HCT116 (cell line): ENCODE data around the gene ACKR3. TPM values are rescaled to one million over a fixed set of nuclear protein-coding genes. Genes with fewer than 3 reads are reported as not detected.

ENCODE experiments used
- ATAC-seq: fragments of 200-7000 bp; cut with Tn5 transposase; 2 replicates; pipeline ENCODE4 v1.9.1; 2020; ENCODE audit warnings: mild to moderate bottlenecking, moderate library complexity
- BruUV-seq: library from RNA; stranded (reverse); fragments of 400-500 nt; replicated peaks from 2 replicates; lab custom pipeline; 2021; lab: Mats Ljungman, UMichigan
- CTCF ChIA-PET: fragments of 300-600 bp; sonication (Branson Sonifier 250); formaldehyde crosslinking; loops from one replicate; lab custom pipeline; 2021; ENCODE audit warnings: antibody characterized with exemption; lab: Charles Lee
- POLR2A ChIA-PET: fragments of 300-600, 350-600 bp; sonication (Branson Sonifier 250); formaldehyde crosslinking; loops from one replicate; lab custom pipeline; 2021; ENCODE audit warnings: antibody characterized with exemption; lab: Charles Lee
- RAD21 ChIA-PET, 2 experiments: fragments of 300-600 bp; sonication (Branson Sonifier 250); formaldehyde crosslinking; loops; one replicate each; lab custom pipeline; 2023; ENCODE audit warnings: low total read pairs in 2 of 2; ENCODE audit not compliant: uncharacterized antibody in 2 of 2, unreplicated experiment in 2 of 2, low non-redundant PET in 1 of 2; lab: Charles Lee
- DNase-seq: peaks from one replicate; pipeline ENCODE4 v3.0.0-alpha.2; 2010; ENCODE audit warnings: low read depth, low spot score
- H2AFZ ChIP-seq: fragments of 200-600 bp; shearing (Covaris generic), sonication (generic); 2 replicates; pipeline ENCODE4 v1.6.1; 2017; ENCODE audit warnings: low read depth, mixed run types, mixed read lengths, antibody characterized with exemption, low read length; ENCODE audit not compliant: poor library complexity, severe bottlenecking
- H3K27ac ChIP-seq: 2 replicates; pipeline ENCODE4 v1.5.1; 2012; ENCODE audit warnings: low read depth, low read length
- H3K27me3 ChIP-seq: fragments of 200-600 bp; sonication (generic); 2 replicates; pipeline ENCODE4 v1.6.1; 2016; ENCODE audit warnings: mixed run types, low read length, mixed read lengths; ENCODE audit not compliant: insufficient read depth
- H3K36me3 ChIP-seq, 2 experiments: fragments of 200-500 bp in 1 of 2; fragments of 200-600 bp in 1 of 2; sonication (Bioruptor generic) in 1 of 2; sonication (generic) in 1 of 2; 2 replicates each; pipeline versions ENCODE4 v1.5.1 to v1.6.1; 2014 to 2016; ENCODE audit warnings: low read length in 2 of 2, inconsistent platforms in 1 of 2, mixed read lengths in 1 of 2, mixed run types in 1 of 2; ENCODE audit not compliant: insufficient read depth in 2 of 2, control insufficient read depth in 1 of 2
- H3K4me1 ChIP-seq, 2 experiments: fragments of 200-600 bp in 1 of 2; sonication (generic) in 1 of 2; 2 replicates each; pipeline versions ENCODE4 v1.5.1 to v1.6.1; 2012 to 2017; ENCODE audit warnings: low read length in 2 of 2, inconsistent platforms in 1 of 2, mild to moderate bottlenecking in 1 of 2, mixed read lengths in 1 of 2, mixed run types in 1 of 2, moderate library complexity in 1 of 2; ENCODE audit not compliant: insufficient read depth in 2 of 2, control insufficient read depth in 1 of 2
- H3K4me2 ChIP-seq: fragments of 200-600 bp; sonication (generic); 2 replicates; pipeline ENCODE4 v1.6.1; 2017; ENCODE audit warnings: mixed run types, low read length, mixed read lengths
- H3K4me3 ChIP-seq, 2 experiments: fragments of 200-600 bp in 1 of 2; sonication (generic) in 1 of 2; replicated peaks in 1 of 2; 2 replicates each; pipeline ENCODE4 v1.5.1; 2011 to 2016; ENCODE audit warnings: low read length in 2 of 2, control low read depth in 1 of 2, low read depth in 1 of 2, mild to moderate bottlenecking in 1 of 2, mixed read lengths in 1 of 2, mixed run types in 1 of 2
- H3K79me2 ChIP-seq: fragments of 200-600 bp; sonication (generic); 2 replicates; pipeline ENCODE4 v1.6.1; 2017; ENCODE audit warnings: mild to moderate bottlenecking, mixed run types, low read length, moderate library complexity, mixed read lengths; ENCODE audit not compliant: insufficient read depth
- H3K9ac ChIP-seq: fragments of 200-600 bp; sonication (generic); 2 replicates; pipeline ENCODE4 v1.6.1; 2016; ENCODE audit warnings: low read length, mixed read lengths
- H3K9me2 ChIP-seq: fragments of 200-600 bp; sonication (generic), shearing (Covaris generic); 2 replicates; pipeline ENCODE4 v1.6.1; 2017; ENCODE audit warnings: mixed run types, mild to moderate bottlenecking, moderate library complexity; ENCODE audit not compliant: insufficient read depth
- H3K9me3 ChIP-seq, 2 experiments: fragments of 200-500 bp in 1 of 2; fragments of 200-600 bp in 1 of 2; sonication (Bioruptor generic) in 1 of 2; sonication (generic) in 1 of 2; 2 replicates each; pipeline ENCODE4 v1.6.1; 2014 to 2017; ENCODE audit warnings: low read length in 2 of 2, mixed read lengths in 2 of 2, inconsistent platforms in 1 of 2, low read depth in 1 of 2, mild to moderate bottlenecking in 1 of 2, mixed run types in 1 of 2, moderate library complexity in 1 of 2; ENCODE audit not compliant: control insufficient read depth in 1 of 2, insufficient read depth in 1 of 2
- H4K20me1 ChIP-seq: fragments of 200-600 bp; sonication (generic), shearing (Covaris generic); 2 replicates; pipeline ENCODE4 v1.6.1; 2017; ENCODE audit warnings: mixed run types, mild to moderate bottlenecking, moderate library complexity; ENCODE audit not compliant: insufficient read depth
- CBX3 ChIP-seq: IDR thresholded peaks from 2 replicates; pipeline ENCODE4 v1.6.1; 2012; ENCODE audit warnings: low read depth
- CEBPB ChIP-seq: IDR thresholded peaks from 2 replicates; pipeline ENCODE4 v1.6.1; 2012; ENCODE audit warnings: low read depth
- RAD21 ChIP-seq: IDR thresholded peaks from 2 replicates; pipeline ENCODE4 v1.6.1; 2012; ENCODE audit warnings: low read depth, mild to moderate bottlenecking
- SP1 ChIP-seq: IDR thresholded peaks from 2 replicates; pipeline ENCODE4 v1.6.1; 2012; ENCODE audit warnings: low read depth
- TCF7L2 ChIP-seq: IDR thresholded peaks from 2 replicates; pipeline ENCODE4 v1.7.0; 2011; ENCODE audit warnings: borderline replicate concordance, inconsistent platforms; ENCODE audit not compliant: insufficient read depth, insufficient read length; ENCODE audit errors: extremely low read depth
- YY1 ChIP-seq: IDR thresholded peaks from 2 replicates; pipeline ENCODE4 v1.6.1; 2011; ENCODE audit warnings: low read length, low read depth, moderate library complexity, mild to moderate bottlenecking; ENCODE audit not compliant: insufficient replicate concordance; ENCODE audit errors: extremely low read depth
- ZFX ChIP-seq: fragments of 450-650 bp; IDR thresholded peaks from 2 replicates; pipeline ENCODE4 v1.6.1; 2017
- intact Hi-C: fragments of 100-400 bp; cut with micrococcal nuclease; formaldehyde crosslinking; loops from 2 replicates; pipeline ENCODE4 v1.10.0; 2022
- total RNA-seq: library from RNA; stranded (reverse); gene quantifications from one replicate; pipeline ENCODE4 v1.2.1, GENCODE V29; 2021; ENCODE audit not compliant: unreplicated experiment
- TF ChIP-seq, protein P1 (sequence below), 3 experiments: fragments of 200-600 bp in 1 of 3; sonication (generic) in 1 of 3; IDR thresholded peaks in 2 of 3; conservative IDR thresholded peaks in 1 of 3; 2 replicates each; pipeline ENCODE4 v1.5.1; 2012 to 2017; ENCODE audit warnings: low read depth in 2 of 3, low read length in 2 of 3, antibody characterized with exemption in 1 of 3, borderline replicate concordance in 1 of 3, control low read depth in 1 of 3, mild to moderate bottlenecking in 1 of 3, mixed read lengths in 1 of 3, mixed run types in 1 of 3, moderate library complexity in 1 of 3; ENCODE audit not compliant: insufficient read depth in 1 of 3
- TF ChIP-seq, protein P2 (sequence below): IDR thresholded peaks from 2 replicates; pipeline ENCODE4 v1.6.1; 2012

Gene ACKR3
- total RNA-seq, 1 experiment from 2014 or later: 0.20 TPM

GRCh38 chr2:236603361-236604015, 33.9 kb downstream of the ACKR3 start (continued):
- TF ChIP-seq, protein P1, sequence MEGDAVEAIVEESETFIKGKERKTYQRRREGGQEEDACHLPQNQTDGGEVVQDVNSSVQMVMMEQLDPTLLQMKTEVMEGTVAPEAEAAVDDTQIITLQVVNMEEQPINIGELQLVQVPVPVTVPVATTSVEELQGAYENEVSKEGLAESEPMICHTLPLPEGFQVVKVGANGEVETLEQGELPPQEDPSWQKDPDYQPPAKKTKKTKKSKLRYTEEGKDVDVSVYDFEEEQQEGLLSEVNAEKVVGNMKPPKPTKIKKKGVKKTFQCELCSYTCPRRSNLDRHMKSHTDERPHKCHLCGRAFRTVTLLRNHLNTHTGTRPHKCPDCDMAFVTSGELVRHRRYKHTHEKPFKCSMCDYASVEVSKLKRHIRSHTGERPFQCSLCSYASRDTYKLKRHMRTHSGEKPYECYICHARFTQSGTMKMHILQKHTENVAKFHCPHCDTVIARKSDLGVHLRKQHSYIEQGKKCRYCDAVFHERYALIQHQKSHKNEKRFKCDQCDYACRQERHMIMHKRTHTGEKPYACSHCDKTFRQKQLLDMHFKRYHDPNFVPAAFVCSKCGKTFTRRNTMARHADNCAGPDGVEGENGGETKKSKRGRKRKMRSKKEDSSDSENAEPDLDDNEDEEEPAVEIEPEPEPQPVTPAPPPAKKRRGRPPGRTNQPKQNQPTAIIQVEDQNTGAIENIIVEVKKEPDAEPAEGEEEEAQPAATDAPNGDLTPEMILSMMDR (IDR thresholded peaks at IDR 0.05 in 2 of 3, conservative IDR thresholded peaks at IDR 0.05 in 1 of 3; ENCODE audit: borderline replicate concordance in 1 of 3, insufficient read depth in 1 of 3, low read depth in 2 of 3, low read length in 2 of 3): no peak
- no peak for TF ChIP-seq YY1
- no peak for TF ChIP-seq RAD21
- TF ChIP-seq TCF7L2: no peak
- TF ChIP-seq CEBPB: no peak

DNA sequence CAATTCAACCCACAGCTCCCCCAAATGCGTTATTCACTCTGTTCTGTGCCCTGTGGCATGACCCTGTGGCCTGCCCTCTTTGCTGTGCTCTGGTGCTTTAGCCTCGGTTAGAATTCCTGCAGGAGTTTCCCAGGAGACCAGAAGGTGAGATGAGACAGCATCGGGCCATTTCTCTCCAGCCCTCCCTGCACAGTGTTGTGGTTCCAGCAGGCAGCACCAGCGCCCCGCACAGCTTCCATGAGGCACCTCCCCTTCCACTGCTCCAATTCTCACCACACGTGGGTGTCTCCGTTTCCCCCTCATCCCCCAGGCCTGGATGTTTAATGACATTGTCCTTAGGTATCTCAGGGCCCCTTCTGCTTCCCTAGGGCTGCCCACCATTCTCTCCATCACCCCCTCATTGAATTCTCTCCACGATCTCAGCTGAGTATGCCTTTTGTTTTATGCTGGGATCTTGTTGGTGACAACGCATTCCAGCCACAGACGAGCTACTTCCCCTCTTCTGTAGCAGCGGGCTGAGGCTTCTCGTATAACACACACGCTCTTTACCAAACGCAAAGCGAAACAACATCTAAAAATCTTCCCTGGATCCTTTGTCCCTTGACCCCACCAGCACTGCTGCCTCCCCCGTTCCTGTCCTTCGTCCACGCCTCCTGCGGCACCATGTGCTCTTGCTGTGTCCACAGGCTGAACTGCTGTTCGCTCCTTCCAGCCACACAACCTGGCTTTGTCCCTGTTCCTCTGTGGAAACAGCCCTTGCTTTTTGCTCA, 35.1 kb downstream of the ACKR3 start:
- peaks cover 42% of the 10 kb centered on the region for H3K27me3 ChIP-seq
- BruUV-seq: no TSS peak
- RAD21 ChIA-PET: no interaction called here
- no peaks in the 10 kb centered on the region for H3K9me2 ChIP-seq
- no peak overlapping the region for H3K9ac ChIP-seq
- no peaks in the 10 kb centered on the region for H3K4me1 ChIP-seq
- no peaks in the 10 kb centered on the region for H3K79me2 ChIP-seq
- no peak overlapping the region for H2AFZ ChIP-seq
- no peak for ATAC-seq
- H4K20me1 ChIP-seq: no peaks in the 10 kb centered on the region
- no peaks in the 10 kb centered on the region for H3K36me3 ChIP-seq
- POLR2A ChIA-PET: no interaction called here
- no peak overlapping the region for H3K27ac ChIP-seq
- H3K4me2 ChIP-seq: no peak overlapping the region
- H3K4me3 ChIP-seq: no peak overlapping the region
- CTCF ChIA-PET: no interaction called here
- intact Hi-C loops: no loop called here
- no peak for DNase-seq
- no peaks in the 10 kb centered on the region for H3K9me3 ChIP-seq
- TF ChIP-seq TCF7L2: no peak
- TF ChIP-seq, protein P2, sequence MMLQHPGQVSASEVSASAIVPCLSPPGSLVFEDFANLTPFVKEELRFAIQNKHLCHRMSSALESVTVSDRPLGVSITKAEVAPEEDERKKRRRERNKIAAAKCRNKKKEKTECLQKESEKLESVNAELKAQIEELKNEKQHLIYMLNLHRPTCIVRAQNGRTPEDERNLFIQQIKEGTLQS: no peak
- TF ChIP-seq SP1: no peak
- TF ChIP-seq ZFX: no peak
- no peak for TF ChIP-seq CBX3
